ENCODE measurements around the gene CRYBG2.
A peak's percentile ranks its signal among the peaks of the same experiment; 100 is the strongest.

Gene CRYBG2

DNA sequence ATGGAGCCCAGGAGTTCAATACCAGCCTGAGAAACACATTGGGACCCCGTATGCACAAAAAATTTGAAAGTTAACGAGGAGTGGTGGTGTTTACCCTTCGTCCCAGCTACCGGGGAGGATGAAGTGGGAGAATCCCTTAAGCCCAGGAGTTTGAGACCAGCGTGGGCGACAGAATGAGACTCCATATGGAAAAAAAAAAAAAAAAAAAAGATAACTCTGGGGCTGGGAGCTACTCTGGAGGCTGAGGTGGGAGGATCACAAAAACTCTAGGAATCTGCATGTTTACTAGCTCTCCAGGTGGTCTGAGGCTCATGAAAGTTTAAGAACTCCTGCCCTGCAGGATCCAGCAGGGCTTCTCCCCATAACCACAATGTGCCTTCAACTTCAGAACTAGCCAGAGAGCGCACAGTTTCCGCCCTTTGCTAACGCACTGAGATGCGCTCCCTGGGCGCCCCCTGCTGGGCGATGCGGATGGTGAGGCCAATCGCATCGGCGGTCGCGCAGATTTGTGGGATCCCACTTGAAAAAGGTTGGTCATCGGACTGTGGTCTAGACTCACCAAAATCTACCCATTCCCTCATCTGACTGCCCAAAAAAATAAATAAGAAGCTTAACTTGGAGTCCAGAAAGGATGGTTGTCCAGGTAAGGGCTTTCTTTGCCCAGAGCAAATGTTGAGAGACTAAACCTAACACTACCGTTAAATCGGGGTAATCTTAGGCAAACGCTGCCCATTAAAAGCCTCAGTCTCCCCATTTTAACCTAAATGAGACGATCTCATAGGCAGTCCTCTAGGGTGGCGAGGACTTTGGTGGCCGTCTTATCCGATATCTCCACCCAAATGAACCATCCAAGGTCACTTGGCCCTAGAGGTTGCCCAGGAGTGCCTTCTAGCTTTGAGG lies 9.9 kb upstream of the CRYBG2 start:
- TF ChIP-seq ESRRG (CRISPR knock-in tag; IDR thresholded peaks at IDR 0.05) = no peak
- no peak for TF ChIP-seq ZNF565 (CRISPR knock-in tag; conservative IDR thresholded peaks at IDR 0.05; ENCODE audit: low read depth)
- TF ChIP-seq TCF4 (CRISPR knock-in tag; IDR thresholded peaks at IDR 0.05; ENCODE audit: borderline replicate concordance) = no peak
- no peak for TF ChIP-seq ARNTL (CRISPR knock-in tag; IDR thresholded peaks at IDR 0.05; ENCODE audit: borderline replicate concordance, low read depth)
- TF ChIP-seq, protein P1, sequence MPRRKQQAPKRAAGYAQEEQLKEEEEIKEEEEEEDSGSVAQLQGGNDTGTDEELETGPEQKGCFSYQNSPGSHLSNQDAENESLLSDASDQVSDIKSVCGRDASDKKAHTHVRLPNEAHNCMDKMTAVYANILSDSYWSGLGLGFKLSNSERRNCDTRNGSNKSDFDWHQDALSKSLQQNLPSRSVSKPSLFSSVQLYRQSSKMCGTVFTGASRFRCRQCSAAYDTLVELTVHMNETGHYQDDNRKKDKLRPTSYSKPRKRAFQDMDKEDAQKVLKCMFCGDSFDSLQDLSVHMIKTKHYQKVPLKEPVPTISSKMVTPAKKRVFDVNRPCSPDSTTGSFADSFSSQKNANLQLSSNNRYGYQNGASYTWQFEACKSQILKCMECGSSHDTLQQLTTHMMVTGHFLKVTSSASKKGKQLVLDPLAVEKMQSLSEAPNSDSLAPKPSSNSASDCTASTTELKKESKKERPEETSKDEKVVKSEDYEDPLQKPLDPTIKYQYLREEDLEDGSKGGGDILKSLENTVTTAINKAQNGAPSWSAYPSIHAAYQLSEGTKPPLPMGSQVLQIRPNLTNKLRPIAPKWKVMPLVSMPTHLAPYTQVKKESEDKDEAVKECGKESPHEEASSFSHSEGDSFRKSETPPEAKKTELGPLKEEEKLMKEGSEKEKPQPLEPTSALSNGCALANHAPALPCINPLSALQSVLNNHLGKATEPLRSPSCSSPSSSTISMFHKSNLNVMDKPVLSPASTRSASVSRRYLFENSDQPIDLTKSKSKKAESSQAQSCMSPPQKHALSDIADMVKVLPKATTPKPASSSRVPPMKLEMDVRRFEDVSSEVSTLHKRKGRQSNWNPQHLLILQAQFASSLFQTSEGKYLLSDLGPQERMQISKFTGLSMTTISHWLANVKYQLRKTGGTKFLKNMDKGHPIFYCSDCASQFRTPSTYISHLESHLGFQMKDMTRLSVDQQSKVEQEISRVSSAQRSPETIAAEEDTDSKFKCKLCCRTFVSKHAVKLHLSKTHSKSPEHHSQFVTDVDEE (CRISPR knock-in tag; IDR thresholded peaks at IDR 0.05) = no peak
- TF ChIP-seq GLIS3 (CRISPR knock-in tag; IDR thresholded peaks at IDR 0.05) = no peak
- TF ChIP-seq ZFP30 (CRISPR knock-in tag; IDR thresholded peaks at IDR 0.05) = no peak
- TF ChIP-seq, protein P2, sequence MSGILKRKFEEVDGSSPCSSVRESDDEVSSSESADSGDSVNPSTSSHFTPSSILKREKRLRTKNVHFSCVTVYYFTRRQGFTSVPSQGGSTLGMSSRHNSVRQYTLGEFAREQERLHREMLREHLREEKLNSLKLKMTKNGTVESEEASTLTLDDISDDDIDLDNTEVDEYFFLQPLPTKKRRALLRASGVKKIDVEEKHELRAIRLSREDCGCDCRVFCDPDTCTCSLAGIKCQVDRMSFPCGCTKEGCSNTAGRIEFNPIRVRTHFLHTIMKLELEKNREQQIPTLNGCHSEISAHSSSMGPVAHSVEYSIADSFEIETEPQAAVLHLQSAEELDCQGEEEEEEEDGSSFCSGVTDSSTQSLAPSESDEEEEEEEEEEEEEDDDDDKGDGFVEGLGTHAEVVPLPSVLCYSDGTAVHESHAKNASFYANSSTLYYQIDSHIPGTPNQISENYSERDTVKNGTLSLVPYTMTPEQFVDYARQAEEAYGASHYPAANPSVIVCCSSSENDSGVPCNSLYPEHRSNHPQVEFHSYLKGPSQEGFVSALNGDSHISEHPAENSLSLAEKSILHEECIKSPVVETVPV (CRISPR knock-in tag; IDR thresholded peaks at IDR 0.05) = no peak
- no peak for TF ChIP-seq ZNF70 (CRISPR knock-in tag; IDR thresholded peaks at IDR 0.05)
- TF ChIP-seq CSDC2 (CRISPR knock-in tag; IDR thresholded peaks at IDR 0.05) = no peak
- ATAC-seq = peak; percentile 90

DNA sequence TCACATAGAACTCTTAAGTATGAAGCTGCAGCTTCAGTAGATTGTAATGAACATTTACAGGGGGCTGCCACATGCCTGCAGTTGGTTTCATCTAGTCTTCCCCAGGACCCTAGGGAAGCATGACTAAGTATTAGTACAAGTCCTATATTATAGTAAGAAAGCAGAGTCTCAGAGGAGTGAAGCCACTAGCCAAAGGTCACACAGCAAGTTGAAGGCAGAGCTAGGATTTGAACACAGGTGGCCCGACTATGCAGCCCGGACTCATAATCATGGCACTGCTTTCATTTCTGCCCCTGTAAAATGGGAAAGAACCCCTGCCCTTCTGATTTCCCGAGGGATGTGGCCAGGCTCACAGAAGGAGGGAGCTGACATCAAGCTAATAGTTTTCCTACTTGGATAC lies 8.4 kb upstream of the CRYBG2 start:
- TF ChIP-seq OSR1 (CRISPR knock-in tag; IDR thresholded peaks at IDR 0.05) = no peak
- no peak for TF ChIP-seq GLIS3 (CRISPR knock-in tag; IDR thresholded peaks at IDR 0.05)
- TF ChIP-seq ZNF70 (CRISPR knock-in tag; IDR thresholded peaks at IDR 0.05) = no peak
- no peak for TF ChIP-seq ISL1 (CRISPR knock-in tag; IDR thresholded peaks at IDR 0.05)
- TF ChIP-seq ARNTL (CRISPR knock-in tag; IDR thresholded peaks at IDR 0.05; ENCODE audit: borderline replicate concordance, low read depth) = no peak
- no peak for TF ChIP-seq ZFP30 (CRISPR knock-in tag; IDR thresholded peaks at IDR 0.05)
- no peak for TF ChIP-seq ZNF8 (CRISPR knock-in tag; IDR thresholded peaks at IDR 0.05)
- no peak for TF ChIP-seq TCF4 (CRISPR knock-in tag; IDR thresholded peaks at IDR 0.05; ENCODE audit: borderline replicate concordance)
- TF ChIP-seq ZC3H10 (CRISPR knock-in tag; IDR thresholded peaks at IDR 0.05) = no peak
- TF ChIP-seq PPARA (CRISPR knock-in tag; IDR thresholded peaks at IDR 0.05; ENCODE audit: borderline replicate concordance) = no peak
- no peak for ATAC-seq

DNA sequence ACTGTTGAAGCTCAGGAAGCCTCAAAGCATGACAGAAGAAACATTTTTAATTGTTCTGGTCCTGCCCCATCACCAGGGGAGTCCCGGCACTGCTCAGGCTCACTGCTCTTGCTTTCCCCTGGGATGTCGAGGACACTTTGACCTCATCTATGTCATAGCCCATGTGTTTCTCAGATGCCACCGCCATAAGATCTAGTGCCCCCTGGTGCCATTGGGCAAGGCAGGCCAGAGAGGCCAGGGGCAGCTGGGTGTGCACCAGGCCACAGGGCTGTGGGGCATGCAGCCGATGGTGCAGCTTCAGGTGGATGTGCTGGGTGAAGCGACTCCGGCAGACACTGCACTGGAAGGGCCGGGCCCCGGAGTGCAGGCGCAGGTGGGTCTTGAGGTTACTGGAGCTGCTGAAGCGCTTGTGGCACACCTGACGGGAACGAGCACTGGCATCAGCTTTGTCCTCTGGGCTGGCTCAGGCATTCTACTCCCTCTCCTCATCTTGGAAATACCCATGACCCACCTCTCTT lies 7.7 kb upstream of the CRYBG2 start:
- no peak for ATAC-seq
- TF ChIP-seq, protein P1 (CRISPR knock-in tag; IDR thresholded peaks at IDR 0.05) = no peak
- TF ChIP-seq ZNF8 (CRISPR knock-in tag; IDR thresholded peaks at IDR 0.05) = no peak
- TF ChIP-seq BACH2 (CRISPR knock-in tag; IDR thresholded peaks at IDR 0.05; ENCODE audit: borderline replicate concordance) = no peak
- no peak for TF ChIP-seq CSDC2 (CRISPR knock-in tag; IDR thresholded peaks at IDR 0.05)
- no peak for TF ChIP-seq ARNTL (CRISPR knock-in tag; IDR thresholded peaks at IDR 0.05; ENCODE audit: borderline replicate concordance, low read depth)
- TF ChIP-seq OSR1 (CRISPR knock-in tag; IDR thresholded peaks at IDR 0.05) = no peak

DNA sequence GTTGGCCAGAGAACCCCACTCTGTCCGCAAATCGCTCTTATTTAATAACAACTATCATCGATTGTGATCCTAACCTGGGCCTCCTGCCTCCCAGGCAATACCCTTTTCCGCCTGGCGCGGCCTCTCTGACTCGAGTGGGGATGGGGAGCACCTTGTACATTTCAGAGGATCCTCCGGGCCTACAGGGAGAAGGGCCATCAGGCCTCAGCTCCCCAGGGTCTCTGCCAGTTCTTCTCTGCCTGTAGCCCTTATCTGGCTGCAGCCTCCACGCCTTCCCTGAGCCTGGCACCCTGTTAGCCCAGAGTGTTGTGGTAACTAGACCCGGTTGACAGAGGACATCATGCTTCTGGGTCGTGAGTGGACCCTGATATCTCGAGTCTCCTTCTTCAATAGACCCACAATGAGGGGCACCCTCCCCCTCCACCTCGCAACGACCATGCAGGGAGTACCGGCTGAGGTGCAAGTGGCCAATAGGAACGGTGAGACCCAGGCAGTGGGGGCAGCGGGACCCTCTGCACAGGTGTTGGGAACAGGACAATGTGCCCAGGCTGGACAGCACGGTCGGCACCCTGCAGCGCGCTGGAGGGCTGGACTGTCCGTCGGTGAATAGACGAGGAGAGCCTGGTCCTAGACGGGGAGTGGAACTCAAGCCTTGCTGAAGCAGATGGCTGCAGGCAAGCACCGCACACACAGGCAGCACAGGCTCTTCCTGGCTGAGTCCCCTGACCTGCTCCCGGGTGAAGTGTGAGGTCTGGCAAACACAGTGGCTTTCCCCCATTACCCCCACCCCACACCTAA lies 7.1 kb upstream of the CRYBG2 start:
- no peak for ATAC-seq
- no peak for TF ChIP-seq CSDC2 (CRISPR knock-in tag; IDR thresholded peaks at IDR 0.05)
- no peak for TF ChIP-seq RARB (CRISPR knock-in tag; IDR thresholded peaks at IDR 0.05)
- TF ChIP-seq SNAI2 (CRISPR knock-in tag; IDR thresholded peaks at IDR 0.05) = no peak
- TF ChIP-seq ISL1 (CRISPR knock-in tag; IDR thresholded peaks at IDR 0.05) = no peak
- no peak for TF ChIP-seq ESRRG (CRISPR knock-in tag; IDR thresholded peaks at IDR 0.05)
- no peak for TF ChIP-seq ZFP3 (CRISPR knock-in tag; IDR thresholded peaks at IDR 0.05)
- no peak for TF ChIP-seq BACH2 (CRISPR knock-in tag; IDR thresholded peaks at IDR 0.05; ENCODE audit: borderline replicate concordance)
- TF ChIP-seq ARNTL (CRISPR knock-in tag; IDR thresholded peaks at IDR 0.05; ENCODE audit: borderline replicate concordance, low read depth) = no peak
- no peak for TF ChIP-seq ZNF565 (CRISPR knock-in tag; conservative IDR thresholded peaks at IDR 0.05; ENCODE audit: low read depth)
- TF ChIP-seq ZNF70 (CRISPR knock-in tag; IDR thresholded peaks at IDR 0.05) = no peak
- TF ChIP-seq TCF4 (CRISPR knock-in tag; IDR thresholded peaks at IDR 0.05; ENCODE audit: borderline replicate concordance) = no peak
- TF ChIP-seq, protein P3, sequence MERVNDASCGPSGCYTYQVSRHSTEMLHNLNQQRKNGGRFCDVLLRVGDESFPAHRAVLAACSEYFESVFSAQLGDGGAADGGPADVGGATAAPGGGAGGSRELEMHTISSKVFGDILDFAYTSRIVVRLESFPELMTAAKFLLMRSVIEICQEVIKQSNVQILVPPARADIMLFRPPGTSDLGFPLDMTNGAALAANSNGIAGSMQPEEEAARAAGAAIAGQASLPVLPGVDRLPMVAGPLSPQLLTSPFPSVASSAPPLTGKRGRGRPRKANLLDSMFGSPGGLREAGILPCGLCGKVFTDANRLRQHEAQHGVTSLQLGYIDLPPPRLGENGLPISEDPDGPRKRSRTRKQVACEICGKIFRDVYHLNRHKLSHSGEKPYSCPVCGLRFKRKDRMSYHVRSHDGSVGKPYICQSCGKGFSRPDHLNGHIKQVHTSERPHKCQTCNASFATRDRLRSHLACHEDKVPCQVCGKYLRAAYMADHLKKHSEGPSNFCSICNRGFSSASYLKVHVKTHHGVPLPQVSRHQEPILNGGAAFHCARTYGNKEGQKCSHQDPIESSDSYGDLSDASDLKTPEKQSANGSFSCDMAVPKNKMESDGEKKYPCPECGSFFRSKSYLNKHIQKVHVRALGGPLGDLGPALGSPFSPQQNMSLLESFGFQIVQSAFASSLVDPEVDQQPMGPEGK (CRISPR knock-in tag; IDR thresholded peaks at IDR 0.05; ENCODE audit: borderline replicate concordance) = no peak
- TF ChIP-seq TOX (CRISPR knock-in tag; IDR thresholded peaks at IDR 0.05; ENCODE audit: borderline replicate concordance) = no peak
- TF ChIP-seq, protein P4, sequence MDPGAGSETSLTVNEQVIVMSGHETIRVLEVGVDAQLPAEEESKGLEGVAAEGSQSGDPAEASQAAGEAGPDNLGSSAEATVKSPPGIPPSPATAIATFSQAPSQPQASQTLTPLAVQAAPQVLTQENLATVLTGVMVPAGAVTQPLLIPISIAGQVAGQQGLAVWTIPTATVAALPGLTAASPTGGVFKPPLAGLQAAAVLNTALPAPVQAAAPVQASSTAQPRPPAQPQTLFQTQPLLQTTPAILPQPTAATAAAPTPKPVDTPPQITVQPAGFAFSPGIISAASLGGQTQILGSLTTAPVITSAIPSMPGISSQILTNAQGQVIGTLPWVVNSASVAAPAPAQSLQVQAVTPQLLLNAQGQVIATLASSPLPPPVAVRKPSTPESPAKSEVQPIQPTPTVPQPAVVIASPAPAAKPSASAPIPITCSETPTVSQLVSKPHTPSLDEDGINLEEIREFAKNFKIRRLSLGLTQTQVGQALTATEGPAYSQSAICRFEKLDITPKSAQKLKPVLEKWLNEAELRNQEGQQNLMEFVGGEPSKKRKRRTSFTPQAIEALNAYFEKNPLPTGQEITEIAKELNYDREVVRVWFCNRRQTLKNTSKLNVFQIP (CRISPR knock-in tag; IDR thresholded peaks at IDR 0.05; ENCODE audit: borderline replicate concordance, low read depth) = no peak

Data from SK-N-SH treated with all-trans-retinoic acid at 6 μM for 48 hours (cell line).